Measurements from ENCODE around the gene C1orf159.
"Not testable (repeated sequence)": the region's sequence is repeated elsewhere in the genome, so short reads cannot be mapped to it uniquely, and the experiment has no call there.

The C1orf159 gene

GRCh38 chr1:1115786-1116700, at the start of gene C1orf159:
Gene C1orf159 (minus strand): TSS chr1:1116089. CDS start chr1:1091543, 24,546 bp downstream.
- in situ Hi-C loops (cut with HindIII; ENCODE audit: low sequenced_read_pairs): no loop called here

GRCh38 chr1:1165485-1165884, 49.6 kb upstream of the C1orf159 start:
- in situ Hi-C loops (cut with HindIII; ENCODE audit: low sequenced_read_pairs): no loop called here

GRCh38 chr1:1164701-1165451, 49.0 kb upstream of the C1orf159 start:
- in situ Hi-C loops (cut with HindIII; ENCODE audit: low sequenced_read_pairs): no loop called here

- in situ Hi-C loops (cut with HindIII; ENCODE audit: low sequenced_read_pairs): no loop called here
These were observed 48.4 kb upstream of the C1orf159 start for GRCh38 chr1:1164361-1164700.

- in situ Hi-C loops (cut with HindIII; ENCODE audit: low sequenced_read_pairs): no loop called here
These were observed 47.7 kb upstream of the C1orf159 start for GRCh38 chr1:1163538-1164070.

- in situ Hi-C loops (cut with HindIII; ENCODE audit: low sequenced_read_pairs): no loop called here
These were observed 47.0 kb upstream of the C1orf159 start for GRCh38 chr1:1162597-1163537.

- in situ Hi-C loops (cut with HindIII; ENCODE audit: low sequenced_read_pairs): no loop called here
These were observed 45.8 kb upstream of the C1orf159 start for GRCh38 chr1:1161683-1162079.

GRCh38 chr1:1161078-1161682, 45.3 kb upstream of the C1orf159 start:
- in situ Hi-C loops (cut with HindIII; ENCODE audit: low sequenced_read_pairs): no loop called here

GRCh38 chr1:1160281-1160930, 44.5 kb upstream of the C1orf159 start:
- in situ Hi-C loops (cut with HindIII; ENCODE audit: low sequenced_read_pairs): no loop called here

GRCh38 chr1:1157914-1158710, 42.2 kb upstream of the C1orf159 start:
- in situ Hi-C loops (cut with HindIII; ENCODE audit: low sequenced_read_pairs): loop anchor here (5.0 kb wide), 1 partner anchor 69 kb away; no protein-coding TSS in a partner anchor

- in situ Hi-C loops (cut with HindIII; ENCODE audit: low sequenced_read_pairs): loop anchor here (5.0 kb wide), 1 partner anchor 70 kb away; no protein-coding TSS in a partner anchor
These were observed 41.6 kb upstream of the C1orf159 start for GRCh38 chr1:1157426-1157913.

- in situ Hi-C loops (cut with HindIII; ENCODE audit: low sequenced_read_pairs): loop anchor here (5.0 kb wide), 1 partner anchor 70 kb away; no protein-coding TSS in a partner anchor
These were observed 41.1 kb upstream of the C1orf159 start for GRCh38 chr1:1157033-1157365.

GRCh38 chr1:1156140-1157032, 40.5 kb upstream of the C1orf159 start:
- in situ Hi-C loops (cut with HindIII; ENCODE audit: low sequenced_read_pairs): loop anchor here (5.0 kb wide), 1 partner anchor 71 kb away; no protein-coding TSS in a partner anchor

GRCh38 chr1:1155258-1155657, 39.4 kb upstream of the C1orf159 start:
- in situ Hi-C loops (cut with HindIII; ENCODE audit: low sequenced_read_pairs): loop anchor here (5.0 kb wide), 1 partner anchor 72 kb away; no protein-coding TSS in a partner anchor

- in situ Hi-C loops (cut with HindIII; ENCODE audit: low sequenced_read_pairs): no loop called here
These were observed 38.0 kb upstream of the C1orf159 start for GRCh38 chr1:1153874-1154273.

GRCh38 chr1:1153215-1153614, 37.3 kb upstream of the C1orf159 start:
- in situ Hi-C loops (cut with HindIII; ENCODE audit: low sequenced_read_pairs): not testable (repeated sequence)

- in situ Hi-C loops (cut with HindIII; ENCODE audit: low sequenced_read_pairs): not testable (repeated sequence)
These were observed 36.5 kb upstream of the C1orf159 start for GRCh38 chr1:1152431-1152830.
